ENCODE measurements around the gene HSPA4L. TPM values are rescaled to one million over a fixed set of nuclear protein-coding genes. Genes with fewer than 3 reads are reported as not detected.

HSPA4L gene
- total and polyA plus RNA-seq, 10 of the 15 experiments (the other 5 are each of a cell fraction or from before 2014, with no cell fraction given), result 8.6 to 40.5 (median 21.4) TPM

- TF ChIP-seq HSF1 (IDR thresholded peaks at IDR 0.05; ENCODE audit: low read depth, low read length) (no peak), YY1 (IDR thresholded peaks at IDR 0.05; ENCODE audit: low read depth, low read length) (peak; percentile 91), TCF12 (IDR thresholded peaks at IDR 0.05; ENCODE audit: low read depth, low read length) (no peak), SMAD5 (IDR thresholded peaks at IDR 0.05; ENCODE audit: low read depth) (no peak), RELB (IDR thresholded peaks at IDR 0.05; ENCODE audit: low read depth) (peak; percentile 89), DPF2 (IDR thresholded peaks at IDR 0.05) (no peak), ELK1 (IDR thresholded peaks at IDR 0.05; ENCODE audit: low read depth, low read length) (no peak; the same call in 1 of the 2 replicates), MTA2 (IDR thresholded peaks at IDR 0.05; ENCODE audit: low read depth) (no peak), SRF (IDR thresholded peaks at IDR 0.05; ENCODE audit: low read depth in 2 of 2, low read length in 2 of 2) (no peak), ATF2 (IDR thresholded peaks at IDR 0.05; ENCODE audit: low read length) (no peak), CBX5 (IDR thresholded peaks at IDR 0.05; ENCODE audit: low read depth) (no peak; the same call in 1 of the 2 replicates), RUNX3 (IDR thresholded peaks at IDR 0.05; ENCODE audit: low read length) (peak; percentile 58), NKRF (conservative IDR thresholded peaks at IDR 0.05) (peak; percentile 100), KLF5 (IDR thresholded peaks at IDR 0.05; ENCODE audit: partially characterized antibody) (peak; percentile 70), ZSCAN29 (IDR thresholded peaks at IDR 0.05) (no peak), ZBTB11 (CRISPR knock-in tag; IDR thresholded peaks at IDR 0.05) (no peak), PAX8 (IDR thresholded peaks at IDR 0.05) (no peak), NBN (IDR thresholded peaks at IDR 0.05) (peak; percentile 81), BHLHE40 (IDR thresholded peaks at IDR 0.05; ENCODE audit: borderline replicate concordance in 1 of 2, low read depth in 2 of 2, low read length in 1 of 2) (no peak)
Observed at GRCh38 chr4:127880763-127881562, 98.8 kb downstream of the HSPA4L start, which contains the start of gene PLK4 (continued).
